Keratinocyte (primary cell): Measurements from ENCODE around the gene NCK2. TPM values are rescaled to one million over a fixed set of nuclear protein-coding genes. Genes with fewer than 3 reads are reported as not detected.

Source experiments
- DNase-seq: peaks from one replicate; pipeline ENCODE4 v3.0.0-alpha.2; 2011; ENCODE audit warnings: low read depth, missing footprints, low spot score
- FAIRE-seq: peaks from 2 replicates; lab custom pipeline; 2011; peaks lifted over from hg19 to GRCh38; lab: Jason Lieb, UNC
- H2AFZ ChIP-seq: 2 replicates; pipeline ENCODE4 v1.6.0; 2012; ENCODE audit warnings: low read length, control low read depth, inconsistent platforms; ENCODE audit not compliant: control insufficient read depth
- H3K27ac ChIP-seq: 2 replicates; pipeline ENCODE4 v1.5.1; 2011; ENCODE audit warnings: low read length; ENCODE audit not compliant: control insufficient read depth, insufficient read depth
- H3K27me3 ChIP-seq: 3 replicates; pipeline ENCODE4 v1.6.0; 2011; ENCODE audit warnings: low read length; ENCODE audit not compliant: control insufficient read depth, insufficient read depth; ENCODE audit errors: extremely low read depth
- H3K36me3 ChIP-seq, 2 experiments: 2 replicates in 1 of 2; 3 replicates in 1 of 2; pipeline ENCODE4 v1.5.1; 2011; ENCODE audit warnings: low read length in 2 of 2, mild to moderate bottlenecking in 1 of 2; ENCODE audit not compliant: control insufficient read depth in 2 of 2, insufficient read depth in 2 of 2; ENCODE audit errors: extremely low read depth in 1 of 2
- H3K4me1 ChIP-seq: 3 replicates; pipeline ENCODE4 v1.5.1; 2011; ENCODE audit warnings: low read length; ENCODE audit not compliant: control insufficient read depth, insufficient read depth; ENCODE audit errors: extremely low read depth
- H3K4me2 ChIP-seq: 3 replicates; pipeline ENCODE4 v1.6.0; 2011; ENCODE audit warnings: low read depth, low read length; ENCODE audit not compliant: control insufficient read depth, insufficient read depth; ENCODE audit errors: extremely low read depth
- H3K4me3 ChIP-seq, 3 experiments: fragments of 200-600 bp in 1 of 3; sonication (generic) in 1 of 3; 2 replicates in 2 of 3; 3 replicates in 1 of 3; pipeline ENCODE4 v1.5.1; 2011 to 2016; ENCODE audit warnings: low read length in 3 of 3, mild to moderate bottlenecking in 3 of 3, control low read depth in 2 of 3, inconsistent platforms in 1 of 3, low read depth in 1 of 3, mixed read lengths in 1 of 3, mixed run types in 1 of 3, moderate library complexity in 1 of 3; ENCODE audit not compliant: control insufficient read depth in 2 of 3, insufficient read depth in 2 of 3; ENCODE audit errors: extremely low read depth in 1 of 3
- H3K79me2 ChIP-seq: 2 replicates; pipeline ENCODE4 v1.6.0; 2012; ENCODE audit warnings: low read length; ENCODE audit not compliant: control insufficient read depth, insufficient read depth
- H3K9ac ChIP-seq: 3 replicates; pipeline ENCODE4 v1.6.0; 2011; ENCODE audit warnings: low read length; ENCODE audit not compliant: control insufficient read depth, insufficient read depth; ENCODE audit errors: extremely low read depth
- H3K9me1 ChIP-seq: 3 replicates; pipeline ENCODE4 v1.6.0; 2011; ENCODE audit warnings: low read length; ENCODE audit not compliant: control insufficient read depth, insufficient read depth; ENCODE audit errors: extremely low read depth
- H3K9me3 ChIP-seq: 2 replicates; pipeline ENCODE4 v1.5.1; 2012; ENCODE audit warnings: low read depth, low read length; ENCODE audit not compliant: control insufficient read depth
- H4K20me1 ChIP-seq: 3 replicates; pipeline ENCODE4 v1.6.0; 2011; ENCODE audit warnings: low read length; ENCODE audit not compliant: control insufficient read depth, insufficient read depth; ENCODE audit errors: extremely low read depth
- CTCF ChIP-seq, 3 experiments: IDR thresholded peaks in 1 of 3; conservative IDR thresholded peaks in 1 of 3; optimal IDR thresholded peaks in 1 of 3; 2 replicates in 2 of 3; 3 replicates in 1 of 3; pipeline versions ENCODE3 to v1.5.1; 2011; ENCODE audit warnings: low read length in 3 of 3, mild to moderate bottlenecking in 3 of 3, moderate library complexity in 2 of 3, control low read depth in 1 of 3, inconsistent platforms in 1 of 3; ENCODE audit not compliant: insufficient read depth in 2 of 3; ENCODE audit errors: extremely low read depth in 1 of 3
- EZH2 ChIP-seq: IDR thresholded peaks from one replicate; pipeline ENCODE4 v1.6.1; 2012; ENCODE audit warnings: inconsistent platforms, mild to moderate bottlenecking, low read length, moderate library complexity
- dilution Hi-C: fragments of 300-500 bp; cut with MboI; formaldehyde crosslinking; loops from one replicate; pipeline ENCODE4 v1.7.0; 2020; ENCODE audit warnings: low sequenced_read_pairs; ENCODE audit not compliant: extremely low pct_ligation_motif_present
- polyA plus RNA-seq, 5 experiments: library from polyadenylated mRNA; depleted of rRNA in 3 of 5; stranded (reverse) in 3 of 5; stranded (forward) in 1 of 5; unstranded in 1 of 5; fragments of >200 nt; gene quantifications; 1 replicate in 1 of 5; 2 replicates in 3 of 5; 3 replicates in 1 of 5; pipeline versions ENCODE4 v1.2.1 to v1.2.3, GENCODE V29; 2011 to 2012; ENCODE audit warnings: missing spikeins in 2 of 5, low read depth in 1 of 5, low replicate concordance in 1 of 5

NCK2 gene
- polyA plus RNA-seq, 1 donor (not counting 4 experiments of a cell fraction or from before 2014, with no cell fraction given), result 31.4 TPM

GRCh38 chr2:105783151-105783738 is 38.5 kb downstream of the NCK2 start:
- no peaks in the 10 kb centered on the region for H3K9me1 ChIP-seq
- DNase-seq (no peak), FAIRE-seq (no peak)
- peaks cover 6% of the 10 kb centered on the region in 2 experiments for H3K36me3 ChIP-seq
- H3K27me3 ChIP-seq, result no peaks in the 10 kb centered on the region
- TF ChIP-seq EZH2, result no peak
- TF ChIP-seq CTCF (optimal IDR thresholded peaks at IDR 0.05 in 1 of 3, IDR thresholded peaks at IDR 0.05 in 1 of 3, conservative IDR thresholded peaks at IDR 0.05 in 1 of 3; ENCODE audit: extremely low read depth in 1 of 3, insufficient read depth in 2 of 3, low read length in 3 of 3), result no peak
- no peaks in the 10 kb centered on the region for H3K9me3 ChIP-seq
- dilution Hi-C loops, result no loop called here
- H3K4me1 ChIP-seq, result no peaks in the 10 kb centered on the region
- H3K4me3 ChIP-seq, result no peak overlapping the region
- no peak overlapping the region for H2AFZ ChIP-seq
- H3K4me2 ChIP-seq, result no peak overlapping the region
- H3K9ac ChIP-seq, result no peak overlapping the region
- H4K20me1 ChIP-seq, result peaks cover 3% of the 10 kb centered on the region
- H3K79me2 ChIP-seq, result peaks cover 78% of the 10 kb centered on the region
- H3K27ac ChIP-seq, result no peak overlapping the region

GRCh38 chr2:105783972-105784371 is 39.3 kb downstream of the NCK2 start:
- no peaks in the 10 kb centered on the region for H3K9me3 ChIP-seq
- no peak overlapping the region for H3K27ac ChIP-seq
- H3K9me1 ChIP-seq, result no peaks in the 10 kb centered on the region
- no peak overlapping the region for H3K9ac ChIP-seq
- no peak overlapping the region for H3K4me3 ChIP-seq
- dilution Hi-C loops, result no loop called here
- H3K36me3 ChIP-seq, result peaks cover 5 to 6% of the 10 kb centered on the region in 2 experiments
- peaks cover 4% of the 10 kb centered on the region for H4K20me1 ChIP-seq
- no peak overlapping the region for H3K4me2 ChIP-seq
- FAIRE-seq, result no peak
- no peak for TF ChIP-seq EZH2
- no peak for TF ChIP-seq CTCF (optimal IDR thresholded peaks at IDR 0.05 in 1 of 3, IDR thresholded peaks at IDR 0.05 in 1 of 3, conservative IDR thresholded peaks at IDR 0.05 in 1 of 3; ENCODE audit: extremely low read depth in 1 of 3, insufficient read depth in 2 of 3, low read length in 3 of 3)
- H3K4me1 ChIP-seq, result no peaks in the 10 kb centered on the region
- DNase-seq, result no peak
- H3K27me3 ChIP-seq, result no peaks in the 10 kb centered on the region
- no peak overlapping the region for H2AFZ ChIP-seq
- H3K79me2 ChIP-seq, result peaks cover 77% of the 10 kb centered on the region
